NB4 (cell line): ENCODE data around the gene ESCO1.

ENCODE experiments used
- DNase-seq: peaks from one replicate; pipeline ENCODE4 v3.0.0; 2010; ENCODE audit warnings: low read depth
- H3K4me3 ChIP-seq: one replicate; pipeline ENCODE4 v1.5.1; 2011; ENCODE audit warnings: mild to moderate bottlenecking, low read depth, low read length, moderate library complexity
- CTCF ChIP-seq: IDR thresholded peaks from one replicate; pipeline ENCODE4 v1.5.1; 2012; ENCODE audit warnings: low read depth, low read length
- MAX ChIP-seq: IDR thresholded peaks from 2 replicates; pipeline ENCODE4 v1.6.1; 2011; ENCODE audit warnings: low read depth, low read length
- MYC ChIP-seq: IDR thresholded peaks from 2 replicates; pipeline ENCODE4 v1.6.1; 2011; ENCODE audit warnings: low read depth, low read length
- POLR2A ChIP-seq: IDR thresholded peaks from 2 replicates; pipeline ENCODE4 v1.6.1; 2011; ENCODE audit warnings: mild to moderate bottlenecking; ENCODE audit not compliant: insufficient read length; ENCODE audit errors: extremely low read depth

The ESCO1 gene

GRCh38 chr18:21481739-21482138 is 118.8 kb downstream of the ESCO1 start:
- H3K4me3 ChIP-seq: no peak overlapping the region
- TF ChIP-seq MYC: no peak
- no peak for TF ChIP-seq POLR2A
- no peak for TF ChIP-seq CTCF
- no peak for TF ChIP-seq MAX
- DNase-seq: no peak

- no peak overlapping the region for H3K4me3 ChIP-seq
- no peak for DNase-seq
- TF ChIP-seq MAX (no peak), CTCF (no peak), POLR2A (no peak), MYC (no peak)
These were observed 120.8 kb downstream of the ESCO1 start for GRCh38 chr18:21479721-21480120.
